NB4 (cell line): ENCODE measurements around the gene FAM9A.
"Not testable (repeated sequence)": the region's sequence is repeated elsewhere in the genome, so short reads cannot be mapped to it uniquely, and the experiment has no call there.

Source experiments
- POLR2A ChIP-seq: IDR thresholded peaks from 2 replicates; pipeline ENCODE4 v1.6.1; 2011; ENCODE audit warnings: mild to moderate bottlenecking; ENCODE audit not compliant: insufficient read length; ENCODE audit errors: extremely low read depth
- TF ChIP-seq, protein P1 (sequence below): IDR thresholded peaks from one replicate; pipeline ENCODE4 v1.5.1; 2012; ENCODE audit warnings: low read depth, low read length

DNA sequence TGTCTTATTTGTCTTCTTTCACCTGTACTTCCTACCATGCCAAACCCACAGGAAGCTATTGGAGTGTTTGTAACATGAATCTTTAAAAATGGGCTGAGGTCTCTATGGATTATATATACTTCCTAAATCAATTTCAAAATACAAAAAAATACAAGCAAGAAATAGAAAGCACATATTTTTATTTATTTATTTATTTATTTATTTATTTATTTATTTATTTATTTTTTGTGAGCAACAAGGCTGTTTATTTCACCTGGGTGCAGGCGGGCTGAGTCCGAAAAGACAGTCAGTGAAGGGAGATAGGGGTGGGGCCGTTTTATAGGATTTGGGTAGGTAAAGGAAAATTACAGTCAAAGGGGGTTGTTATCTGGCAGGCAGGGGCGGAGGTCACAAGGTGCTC is 19.3 kb downstream of the FAM9A start:
- TF ChIP-seq, protein P1, sequence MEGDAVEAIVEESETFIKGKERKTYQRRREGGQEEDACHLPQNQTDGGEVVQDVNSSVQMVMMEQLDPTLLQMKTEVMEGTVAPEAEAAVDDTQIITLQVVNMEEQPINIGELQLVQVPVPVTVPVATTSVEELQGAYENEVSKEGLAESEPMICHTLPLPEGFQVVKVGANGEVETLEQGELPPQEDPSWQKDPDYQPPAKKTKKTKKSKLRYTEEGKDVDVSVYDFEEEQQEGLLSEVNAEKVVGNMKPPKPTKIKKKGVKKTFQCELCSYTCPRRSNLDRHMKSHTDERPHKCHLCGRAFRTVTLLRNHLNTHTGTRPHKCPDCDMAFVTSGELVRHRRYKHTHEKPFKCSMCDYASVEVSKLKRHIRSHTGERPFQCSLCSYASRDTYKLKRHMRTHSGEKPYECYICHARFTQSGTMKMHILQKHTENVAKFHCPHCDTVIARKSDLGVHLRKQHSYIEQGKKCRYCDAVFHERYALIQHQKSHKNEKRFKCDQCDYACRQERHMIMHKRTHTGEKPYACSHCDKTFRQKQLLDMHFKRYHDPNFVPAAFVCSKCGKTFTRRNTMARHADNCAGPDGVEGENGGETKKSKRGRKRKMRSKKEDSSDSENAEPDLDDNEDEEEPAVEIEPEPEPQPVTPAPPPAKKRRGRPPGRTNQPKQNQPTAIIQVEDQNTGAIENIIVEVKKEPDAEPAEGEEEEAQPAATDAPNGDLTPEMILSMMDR, result not testable (repeated sequence)
- not testable (repeated sequence) for TF ChIP-seq POLR2A
